Measurements from ENCODE around the gene NR3C1. TPM values are rescaled to one million over a fixed set of nuclear protein-coding genes. Genes with fewer than 3 reads are reported as not detected.

The NR3C1 gene
- total RNA-seq: 22.4 and 29.4 TPM in 2 replicates

GRCh38 chr5:143403593-143404415, at the start of gene NR3C1:
TSS of gene NR3C1 (minus strand) at chr5:143403686. CDS start at chr5:143400839, 2,847 bp downstream.

Small RNA genes within 50 kb of the gene (small RNA-seq; reads per million reads assigned to genes)
- not detected for gene AC091925.2
